ENCODE data around the gene GASK1A.

GASK1A gene

DNA sequence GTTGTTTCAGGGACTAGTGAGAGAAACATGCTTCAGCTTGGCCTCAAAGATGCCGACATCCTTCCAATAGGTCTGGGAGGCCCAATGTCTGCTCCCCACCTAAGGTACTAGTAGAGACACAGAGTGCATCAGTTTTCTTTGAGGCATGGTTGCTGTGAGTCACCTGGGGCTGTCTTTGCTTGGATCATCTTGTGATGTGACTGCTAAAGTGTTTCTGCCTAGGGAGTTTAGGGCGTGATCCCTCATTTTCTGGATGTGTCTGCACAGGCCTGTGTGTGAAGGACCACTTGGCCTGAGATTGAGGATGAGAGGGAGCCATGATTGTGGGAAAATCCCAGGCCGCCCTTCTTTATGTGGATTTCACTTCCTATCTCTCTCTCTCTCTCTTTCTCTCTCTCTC, 4.8 kb downstream of the GASK1A start:
- no peak for DNase-seq

DNA sequence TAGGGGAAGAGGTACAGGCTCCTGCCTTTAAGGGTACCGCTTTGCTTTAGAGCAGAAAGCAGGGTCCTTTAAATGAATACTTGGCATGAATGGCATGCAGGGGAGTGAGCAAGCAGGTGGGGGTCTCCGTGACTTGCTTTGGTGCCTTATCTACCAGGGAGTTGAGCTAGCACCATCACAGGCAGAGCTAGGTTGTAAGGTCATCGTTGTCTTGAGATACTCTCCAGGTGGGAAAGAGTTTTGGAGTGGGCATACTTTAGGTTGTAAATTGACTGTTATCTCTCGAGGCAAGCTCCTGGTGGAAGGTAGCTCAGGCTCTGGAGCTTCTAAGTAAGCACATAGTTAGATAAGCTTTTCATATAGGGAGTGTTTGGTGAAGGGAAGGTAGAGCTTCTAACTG, 5.6 kb downstream of the GASK1A start:
- no peak for DNase-seq

DNA sequence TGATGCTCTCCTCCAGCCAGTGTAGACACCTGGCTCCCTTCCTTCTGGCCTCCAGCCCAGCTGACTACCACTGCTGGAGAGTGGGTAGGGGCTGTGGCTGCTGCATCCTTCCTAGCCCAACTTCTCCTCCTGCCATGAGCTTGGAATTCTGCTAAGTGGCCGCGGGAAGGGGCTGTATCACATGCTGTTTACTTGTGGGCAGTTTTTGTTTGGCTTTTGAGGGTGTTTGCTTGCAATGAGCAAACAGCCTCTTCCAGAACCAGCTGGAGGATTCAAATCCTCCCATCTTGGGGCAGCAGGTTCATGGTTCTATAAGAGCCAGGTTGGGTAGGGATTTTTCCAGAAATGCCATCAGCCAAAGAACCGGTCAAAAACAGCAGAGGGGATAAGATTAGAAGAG, 9.0 kb downstream of the GASK1A start:
- DNase-seq = no peak

DNA sequence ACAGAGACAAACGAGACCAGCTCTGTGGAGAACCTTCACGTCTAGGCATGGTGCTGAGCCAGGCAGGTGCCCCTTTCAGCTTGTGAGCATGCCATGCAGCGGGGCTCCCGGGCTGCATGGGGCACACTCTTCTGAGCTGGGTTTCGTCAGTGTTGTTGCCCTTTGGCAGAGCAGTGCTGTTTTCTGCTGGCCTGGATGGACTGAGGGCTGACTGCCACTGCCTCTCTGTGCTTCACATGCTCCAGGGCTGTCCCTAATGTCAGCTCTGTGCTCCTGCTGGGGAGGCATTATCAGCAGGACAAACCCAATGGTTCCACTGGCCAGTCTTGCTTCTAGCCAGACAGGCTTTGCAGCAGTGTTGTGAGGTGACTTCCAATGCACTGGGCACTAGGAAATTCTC, 9.5 kb downstream of the GASK1A start:
- DNase-seq = no peak

DNA sequence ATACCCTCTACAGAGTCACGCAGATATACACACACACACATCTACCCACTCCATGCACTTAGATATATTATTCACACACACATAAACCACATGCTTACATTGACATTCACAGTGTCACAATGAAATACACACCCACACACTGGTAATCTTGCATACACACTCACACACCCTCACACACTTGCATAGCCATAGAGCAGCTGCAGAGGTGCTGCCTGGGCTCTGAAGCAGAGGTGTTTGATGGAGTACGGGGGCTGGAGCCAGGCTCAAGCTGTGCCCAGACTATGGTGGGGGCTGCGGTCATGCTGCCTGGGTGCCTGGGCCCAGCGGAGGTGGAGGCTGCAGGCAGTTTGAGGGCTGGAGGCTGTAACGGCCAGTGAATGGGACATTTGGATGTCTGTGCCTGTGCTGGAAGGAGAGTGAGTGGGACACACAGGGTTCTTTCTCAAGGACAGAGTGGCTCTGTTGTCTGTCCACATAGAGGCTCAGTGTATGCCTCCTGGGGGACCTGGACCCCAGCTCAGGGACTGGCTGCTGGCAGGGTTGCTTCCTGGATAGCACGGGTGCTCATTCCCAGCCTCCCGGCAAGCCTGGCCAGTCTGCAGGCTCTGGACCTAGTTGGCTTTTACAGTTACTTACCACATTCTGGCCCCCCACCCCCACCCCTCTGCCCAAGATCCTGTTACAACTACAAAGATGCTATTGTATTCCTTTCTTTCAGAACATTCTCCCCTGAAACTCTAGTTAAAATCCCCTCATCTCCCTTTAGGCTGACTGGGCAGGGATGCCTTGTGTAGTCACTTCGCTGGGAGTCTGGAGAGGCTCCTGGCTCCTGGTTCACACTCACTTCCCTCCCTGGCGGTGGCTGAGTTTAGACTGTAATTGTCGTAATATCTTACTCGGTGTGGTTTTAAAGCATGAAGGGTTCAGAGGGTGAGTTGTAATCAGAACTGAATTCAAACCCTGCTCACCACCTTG, 12.5 kb downstream of the GASK1A start:
- DNase-seq = no peak

DNA sequence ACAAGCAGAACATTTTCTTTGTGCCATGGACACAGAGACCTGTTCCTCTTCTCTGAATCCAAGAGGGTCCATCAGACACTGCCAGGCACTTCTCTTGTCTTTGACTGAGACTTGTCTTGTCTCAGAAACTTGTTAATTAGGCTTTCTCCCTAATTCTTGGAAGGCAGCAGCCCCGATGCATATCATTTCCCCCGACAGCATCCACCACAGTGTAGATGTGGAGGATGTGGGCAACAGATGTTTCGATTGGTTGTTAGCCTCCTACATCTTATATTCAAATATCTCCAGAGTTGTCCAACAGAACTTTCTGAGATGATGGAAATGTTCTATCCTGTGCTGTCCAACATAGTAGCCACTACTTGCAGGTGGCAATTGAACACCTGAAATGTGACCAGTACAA, 15.5 kb downstream of the GASK1A start:
- no peak for DNase-seq

DNA sequence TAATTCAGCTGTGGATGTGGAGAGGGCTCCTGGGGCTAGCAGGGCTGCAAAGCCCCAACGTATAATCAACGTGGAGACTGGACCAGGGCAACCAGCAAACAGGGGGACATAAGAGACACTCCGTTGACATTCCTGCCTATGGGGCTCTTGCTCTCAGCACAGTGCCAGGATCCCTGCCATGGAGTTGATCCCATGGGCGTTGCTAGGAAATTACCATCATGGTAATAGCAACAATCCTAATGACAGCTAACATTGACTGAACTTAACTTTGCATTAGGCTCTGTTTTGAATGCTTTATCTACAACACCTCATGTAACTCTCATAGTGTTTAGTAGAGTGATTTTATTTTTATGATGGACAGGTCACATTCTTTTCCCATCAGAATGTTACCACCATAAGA, 16.9 kb downstream of the GASK1A start:
- DNase-seq = no peak

DNA sequence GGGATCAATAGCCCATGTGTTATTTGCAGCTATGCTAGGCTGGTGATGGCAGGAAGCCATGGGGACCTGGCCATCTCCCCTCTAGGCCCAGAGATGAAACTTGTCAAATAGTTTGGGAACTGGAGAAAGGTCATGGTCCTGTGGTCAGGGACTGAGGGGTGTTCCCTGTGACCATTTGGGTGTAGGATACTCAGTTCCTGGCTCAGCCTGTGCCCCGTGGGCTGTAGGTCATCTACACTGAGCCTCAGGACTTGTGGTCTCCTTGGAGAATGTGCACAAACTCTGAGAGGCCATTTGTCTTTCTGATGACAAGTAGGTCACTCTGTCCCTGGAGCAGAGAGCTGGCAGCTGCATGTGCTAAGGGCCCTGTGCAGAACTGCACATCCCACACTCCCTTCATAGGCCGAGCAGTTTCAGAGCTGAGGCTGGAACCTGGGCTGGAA, 17.5 kb downstream of the GASK1A start:
- no peak for DNase-seq

DNA sequence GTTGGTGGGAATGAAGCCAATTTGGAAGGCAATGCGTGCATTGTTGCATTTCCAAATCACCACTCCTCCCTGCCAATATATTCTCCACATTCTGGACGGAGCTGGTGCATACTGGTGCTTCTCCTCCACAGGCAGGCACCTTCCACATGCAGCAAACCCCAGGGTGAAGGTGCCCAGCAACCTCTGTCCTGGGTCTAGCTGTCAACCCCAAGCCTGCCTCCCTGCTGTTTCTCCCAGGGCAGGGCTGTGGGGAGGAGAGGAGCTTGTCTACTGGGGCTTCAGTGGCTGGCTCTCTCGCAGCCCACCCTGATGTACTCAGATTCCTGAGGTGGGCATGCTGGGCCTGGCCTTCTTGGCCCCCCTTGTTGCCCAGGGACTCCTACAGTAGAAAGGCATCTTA, 20.1 kb downstream of the GASK1A start:
- no peak for DNase-seq

DNA sequence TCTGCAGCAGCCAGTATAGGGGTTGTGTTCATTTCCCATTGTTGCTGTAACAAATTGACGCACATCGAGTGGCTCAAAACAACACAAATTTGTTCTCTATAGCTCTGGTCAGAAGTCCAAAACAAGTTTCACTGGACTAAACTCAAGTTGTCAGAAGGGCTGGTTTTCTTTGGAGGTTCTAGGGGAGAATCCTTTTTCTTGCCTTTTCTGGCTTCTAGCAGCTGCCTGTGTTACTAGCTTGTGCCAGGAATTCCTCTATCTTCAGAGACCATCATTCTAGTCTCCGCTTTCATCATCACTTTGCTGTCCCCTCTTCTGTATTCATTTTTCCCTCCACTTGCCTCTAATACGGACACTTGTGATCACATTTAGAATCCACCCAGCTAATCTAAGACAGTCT, 20.5 kb downstream of the GASK1A start:
- DNase-seq = no peak

DNA sequence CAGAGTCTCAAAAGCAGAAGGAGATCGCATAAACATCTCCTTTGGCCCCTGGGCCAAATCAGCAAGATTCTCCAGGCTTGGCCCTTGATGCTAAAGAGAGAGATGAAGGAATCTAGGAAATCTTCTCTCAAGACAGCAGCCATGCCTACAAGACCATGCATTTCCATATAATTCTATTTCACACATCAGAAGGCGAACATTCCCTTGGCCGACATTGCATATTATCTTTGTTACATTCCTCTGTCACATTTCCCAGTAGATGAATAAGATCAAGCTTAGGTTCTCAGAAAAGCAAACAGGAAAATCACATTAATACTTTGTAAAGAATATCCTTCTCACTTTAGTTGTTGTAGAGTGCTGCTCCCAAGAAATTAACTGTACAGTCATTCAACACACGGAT, 21.3 kb downstream of the GASK1A start:
- no peak for DNase-seq

DNA sequence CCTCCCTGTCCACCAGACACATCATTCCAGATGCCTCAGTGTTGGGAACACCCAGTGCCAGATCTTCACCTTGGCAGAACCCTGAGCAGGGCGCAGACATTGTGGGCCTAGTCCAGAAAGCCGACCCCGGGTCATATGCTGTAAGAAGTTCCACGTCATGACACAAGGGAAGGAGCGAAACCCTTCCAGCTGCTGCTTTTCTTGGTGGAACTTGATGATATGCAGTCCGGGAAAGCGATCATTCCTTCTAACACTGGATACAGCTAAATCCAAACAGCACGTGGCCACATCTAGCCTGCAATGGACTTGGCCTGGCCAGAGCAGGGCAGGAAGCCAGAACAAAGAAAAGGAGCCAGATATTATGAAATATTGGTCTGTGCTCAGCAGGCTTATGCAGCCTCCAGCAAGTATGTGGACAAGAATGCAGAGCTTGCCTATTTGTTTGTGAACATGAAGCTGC, 22.0 kb downstream of the GASK1A start:
- peak; percentile 45 for DNase-seq

DNA sequence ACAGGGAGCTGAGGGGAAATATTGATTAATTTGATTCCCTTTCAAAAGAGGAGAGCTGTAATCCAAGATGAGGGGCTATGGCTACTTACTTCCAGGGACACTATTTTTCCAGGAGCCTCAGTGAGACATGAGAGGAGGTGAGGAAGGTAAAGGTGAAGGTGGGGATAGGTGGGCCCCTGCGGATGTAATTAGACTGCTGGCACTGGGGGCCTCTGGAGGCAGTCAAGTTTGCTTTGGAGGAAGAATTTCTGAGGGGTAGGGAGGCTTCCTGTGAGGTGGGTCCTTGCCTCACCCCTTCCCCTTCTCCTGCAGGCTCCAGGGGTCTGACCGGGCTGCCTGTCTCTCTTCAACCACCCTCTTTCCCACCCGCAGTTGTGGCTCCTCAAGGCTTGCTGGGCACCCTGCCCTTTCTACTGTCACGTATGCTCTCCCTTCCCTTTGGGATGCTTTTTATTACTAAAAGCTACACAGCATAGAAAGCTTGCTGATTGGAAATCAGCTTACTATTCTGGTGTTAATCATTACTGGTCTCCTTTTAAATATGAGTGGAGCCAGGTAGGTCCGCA, 22.5 kb downstream of the GASK1A start:
- no peak for DNase-seq

DNA sequence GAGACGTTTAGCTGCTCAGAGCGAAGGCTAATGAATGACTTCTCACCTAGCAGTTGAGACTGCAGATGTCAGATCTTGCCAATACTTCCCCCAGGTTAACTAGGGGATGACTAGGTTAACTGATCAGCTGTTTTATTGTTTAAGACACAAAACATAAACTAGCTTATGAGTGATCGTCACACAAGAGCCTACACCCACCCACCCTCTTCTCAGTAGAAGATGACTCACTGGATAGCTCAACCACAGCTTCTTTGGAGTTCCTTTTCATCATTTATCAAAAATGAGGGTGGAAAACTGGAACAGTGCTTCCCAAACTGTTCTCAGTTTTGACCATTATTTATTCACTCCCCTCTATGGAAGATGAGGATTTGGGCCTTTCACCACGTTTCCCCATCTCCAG, 25.2 kb downstream of the GASK1A start:
- peak; percentile 7 for DNase-seq

DNA sequence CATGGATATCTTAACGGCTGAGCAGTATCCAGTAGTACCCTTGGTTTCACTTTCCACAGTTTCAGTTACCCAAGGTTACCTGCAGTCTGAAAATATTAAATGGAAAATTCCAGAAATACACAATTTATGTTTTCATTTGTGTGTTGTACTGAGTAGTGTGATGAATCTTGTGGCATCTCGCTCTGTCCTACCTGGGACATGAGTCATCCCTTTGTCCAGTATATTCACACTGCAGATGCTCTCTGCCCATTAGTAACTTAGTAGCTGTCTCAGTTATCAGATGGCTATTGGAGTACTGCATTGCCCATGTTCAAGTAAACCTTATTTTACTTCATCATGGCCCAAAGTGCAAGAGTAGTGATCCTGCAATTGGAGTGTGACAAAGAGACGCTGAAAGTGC, 26.1 kb downstream of the GASK1A start:
- no peak for DNase-seq

DNA sequence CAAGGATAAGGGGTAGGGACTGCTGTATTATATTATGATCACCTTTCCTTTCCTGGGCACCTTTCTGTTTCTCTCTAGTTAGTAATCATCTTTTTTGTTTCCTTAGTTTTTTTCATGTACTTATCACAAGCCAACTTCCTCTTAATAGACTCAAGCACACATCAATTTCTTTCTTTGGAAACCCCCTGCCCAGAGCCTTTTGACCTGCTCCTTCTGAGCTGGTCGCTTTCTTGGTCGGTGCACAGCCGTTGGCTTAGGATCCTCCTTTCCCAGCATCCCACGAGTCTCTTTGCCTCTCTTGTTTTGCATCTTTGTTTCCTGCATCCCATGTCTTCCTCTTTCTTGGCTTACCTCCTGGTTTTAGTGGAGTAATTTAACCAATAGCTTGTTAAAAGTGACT, 26.9 kb downstream of the GASK1A start:
- no peak for DNase-seq

DNA sequence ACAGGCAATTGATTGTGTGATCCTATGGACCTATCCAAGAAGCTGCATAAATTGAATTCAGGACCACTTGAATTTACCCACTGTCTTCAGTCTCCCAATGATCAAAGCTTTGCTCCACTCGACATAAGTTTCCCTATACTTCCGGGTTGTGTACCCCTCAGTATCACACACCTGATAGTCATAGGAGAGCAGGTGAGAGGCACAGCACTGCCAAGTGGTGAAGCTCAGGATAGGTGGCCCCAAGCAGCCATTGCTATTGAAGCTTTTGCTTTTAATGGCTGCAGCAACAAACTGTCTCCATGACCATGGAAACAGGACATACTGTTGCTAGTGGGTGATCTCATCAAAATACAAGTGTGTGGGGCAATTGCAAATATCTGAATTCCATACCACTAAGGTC, 27.7 kb downstream of the GASK1A start:
- no peak for DNase-seq

DNA sequence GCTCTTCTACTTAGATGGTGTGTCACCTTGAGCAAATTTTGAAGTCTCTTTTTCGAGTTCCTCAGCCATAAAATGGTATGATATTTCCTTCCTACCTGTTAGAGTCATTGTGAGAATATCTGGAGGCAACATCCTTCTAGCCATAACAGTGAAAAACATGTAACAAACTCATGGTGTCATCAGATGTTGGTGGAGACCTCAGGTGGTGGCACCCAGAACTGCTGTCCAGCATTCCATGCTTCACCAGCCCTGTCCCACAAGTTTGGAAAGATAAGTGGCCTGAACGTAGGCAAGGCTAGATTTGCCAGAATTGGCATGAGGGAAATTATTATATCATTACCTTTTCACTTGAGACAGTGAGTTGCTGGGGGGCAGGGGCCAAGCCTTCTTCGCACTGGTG, 30.4 kb downstream of the GASK1A start:
- no peak for DNase-seq

DNA sequence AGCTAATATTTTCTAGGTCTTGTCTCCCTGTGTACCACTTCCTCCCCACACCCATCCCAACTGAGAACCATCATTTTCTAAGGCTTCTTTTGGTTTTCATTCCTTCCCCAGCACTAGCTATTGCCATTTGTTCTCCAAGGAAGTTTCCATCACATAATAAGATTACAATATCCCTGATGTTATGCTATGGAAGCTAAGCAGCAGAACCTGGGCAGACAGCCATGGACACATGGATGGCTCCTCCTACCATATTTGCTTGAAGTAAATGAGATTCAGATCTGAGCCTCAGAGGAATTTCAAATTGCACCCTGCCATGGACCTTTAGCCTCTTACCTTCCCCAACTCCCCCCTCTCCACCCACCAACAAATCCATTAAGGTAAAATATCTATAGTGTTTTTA, 31.5 kb downstream of the GASK1A start:
- no peak for DNase-seq

DNA sequence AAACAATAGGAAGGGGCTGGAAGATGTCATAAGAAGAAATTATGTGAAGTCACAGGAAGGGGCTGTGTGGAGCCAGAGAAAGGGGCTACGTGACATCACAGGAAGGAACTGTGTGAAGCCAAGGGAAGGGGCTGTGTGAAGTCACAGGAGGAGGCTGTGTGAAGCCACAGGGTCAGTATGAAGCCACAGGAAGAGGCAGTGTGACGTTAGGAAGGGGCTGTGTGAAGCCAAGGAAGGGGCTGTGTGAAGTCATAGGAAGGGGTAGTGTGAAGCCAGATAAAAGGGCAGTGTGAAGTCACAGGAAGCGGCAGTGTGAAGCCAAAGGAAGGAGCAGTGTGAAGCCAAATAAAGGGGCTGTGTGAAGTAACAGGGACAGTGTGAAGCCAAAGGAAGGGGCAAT, 32.5 kb downstream of the GASK1A start:
- no peak for DNase-seq

DNA sequence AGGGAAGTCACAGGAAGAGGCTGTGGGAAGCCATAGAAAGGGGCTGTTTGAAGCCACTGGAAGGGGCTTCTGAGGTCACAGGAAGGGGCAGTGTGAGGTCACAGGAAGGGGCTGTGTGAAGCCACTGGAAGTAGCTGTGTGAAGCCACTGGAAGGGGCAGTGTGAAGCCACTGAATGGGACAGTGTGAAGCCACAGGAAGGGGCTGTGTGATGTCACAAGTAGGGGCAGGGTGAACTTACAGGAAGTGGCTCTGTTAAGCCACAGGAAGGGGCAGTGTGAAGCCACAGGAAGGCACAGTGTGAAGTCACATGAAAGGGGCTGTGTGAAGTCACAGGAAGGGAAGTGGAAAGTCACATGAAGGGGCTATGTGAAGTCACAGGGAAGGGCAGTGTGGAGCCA, 33.1 kb downstream of the GASK1A start:
- no peak for DNase-seq

DNA sequence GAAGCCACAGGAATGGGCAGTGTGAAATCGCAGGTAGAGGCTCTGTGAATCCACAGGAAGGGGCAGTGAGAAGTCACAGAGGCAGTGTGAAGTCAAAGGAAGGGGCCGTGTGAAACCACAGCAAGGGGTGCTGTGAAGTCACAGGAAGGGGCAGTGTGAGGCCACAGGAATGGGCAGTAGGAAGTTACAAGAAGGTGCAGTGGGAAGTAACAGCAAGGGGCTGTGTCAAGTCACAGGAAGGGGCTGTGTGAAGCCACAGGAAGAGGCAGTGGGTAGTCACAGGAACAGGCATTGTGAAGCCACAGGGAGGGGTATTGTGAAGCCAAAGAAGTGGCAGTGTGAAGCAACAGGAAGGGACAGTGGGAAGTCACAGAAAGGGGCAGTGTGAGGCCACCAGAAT, 34.1 kb downstream of the GASK1A start:
- DNase-seq = no peak

DNA sequence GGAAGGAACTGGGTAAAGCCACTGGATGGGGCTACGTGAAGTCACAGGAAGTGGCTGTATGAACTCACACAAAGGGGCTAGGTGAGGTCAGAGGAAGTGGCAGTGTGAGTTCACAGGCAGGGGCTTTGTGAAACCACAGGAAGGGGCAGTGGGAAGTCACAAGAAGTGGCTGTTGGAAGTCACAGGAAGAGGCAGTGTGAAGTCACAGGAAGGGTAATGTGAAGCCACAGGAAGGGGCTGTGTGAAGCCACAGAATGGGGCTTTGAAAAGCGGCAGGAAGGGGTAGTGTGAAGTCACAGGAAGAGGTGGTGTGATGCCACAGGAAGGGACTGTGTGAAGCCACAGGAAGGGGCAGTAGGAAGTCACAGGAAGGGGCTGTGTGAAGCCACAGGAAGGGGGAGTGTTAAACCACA, 34.6 kb downstream of the GASK1A start:
- DNase-seq = no peak

DNA sequence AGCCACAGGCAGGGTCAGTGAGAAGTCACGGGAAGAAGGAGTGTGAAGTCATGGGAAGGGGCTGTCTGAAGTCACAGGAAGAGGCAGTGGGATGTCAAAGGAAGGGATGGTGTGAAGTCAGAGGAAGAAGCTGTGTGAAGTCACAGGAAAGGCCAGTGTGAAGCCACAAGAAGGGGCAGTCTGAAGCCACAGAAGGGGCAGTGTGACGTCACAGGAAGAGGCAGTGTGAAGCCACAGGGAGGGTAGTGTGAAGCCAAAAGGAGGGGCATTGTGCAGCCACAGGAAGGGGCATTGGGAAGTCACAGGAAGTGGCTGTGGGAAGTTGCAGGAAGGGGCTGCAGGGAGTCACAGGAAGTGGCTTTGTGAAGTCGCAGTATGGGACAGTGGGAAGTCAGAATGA, 35.1 kb downstream of the GASK1A start:
- DNase-seq = no peak

Measured in fibroblast of skin of back (primary cell).